ENCODE measurements around the gene AGPAT2. TPM values are rescaled to one million over a fixed set of nuclear protein-coding genes. Genes with fewer than 3 reads are reported as not detected.
"Not testable (repeated sequence)": the region's sequence is repeated elsewhere in the genome, so short reads cannot be mapped to it uniquely, and the experiment has no call there.

The AGPAT2 gene
- total RNA-seq, 1 experiment from 2014 or later, result 30.4 TPM

GRCh38 chr9:136707849-136708517, 20.7 kb upstream of the AGPAT2 start:
- CTCF ChIA-PET, result interaction anchor here (0.6 kb wide), 1 partner anchor 64 kb away, joined by 3 read pairs; no protein-coding TSS in a partner anchor
- Mint-ChIP-seq H3K4me3 (ENCODE audit: unreplicated experiment) (no peak overlapping the region), H3K4me1 (ENCODE audit: insufficient read depth, unreplicated experiment) (no peaks in the 10 kb centered on the region), H3K9me3 (ENCODE audit: unreplicated experiment) (no peaks in the 10 kb centered on the region), H3K36me3 (ENCODE audit: insufficient read depth, unreplicated experiment) (no peaks in the 10 kb centered on the region), H3K27me3 (ENCODE audit: insufficient read depth, unreplicated experiment) (no peaks in the 10 kb centered on the region), H3K27ac (ENCODE audit: low read depth, unreplicated experiment) (no peak overlapping the region)
- POLR2A ChIA-PET, result interaction anchor here (0.8 kb wide), 2 partner anchors 11 to 14 kb away, joined by 3 read pairs; no protein-coding TSS in a partner anchor
- DNase-seq (ENCODE audit: unreplicated experiment), result no peak
- BruUV-seq (replicated peaks), result no TSS peak
- TF ChIP-seq, protein P1, sequence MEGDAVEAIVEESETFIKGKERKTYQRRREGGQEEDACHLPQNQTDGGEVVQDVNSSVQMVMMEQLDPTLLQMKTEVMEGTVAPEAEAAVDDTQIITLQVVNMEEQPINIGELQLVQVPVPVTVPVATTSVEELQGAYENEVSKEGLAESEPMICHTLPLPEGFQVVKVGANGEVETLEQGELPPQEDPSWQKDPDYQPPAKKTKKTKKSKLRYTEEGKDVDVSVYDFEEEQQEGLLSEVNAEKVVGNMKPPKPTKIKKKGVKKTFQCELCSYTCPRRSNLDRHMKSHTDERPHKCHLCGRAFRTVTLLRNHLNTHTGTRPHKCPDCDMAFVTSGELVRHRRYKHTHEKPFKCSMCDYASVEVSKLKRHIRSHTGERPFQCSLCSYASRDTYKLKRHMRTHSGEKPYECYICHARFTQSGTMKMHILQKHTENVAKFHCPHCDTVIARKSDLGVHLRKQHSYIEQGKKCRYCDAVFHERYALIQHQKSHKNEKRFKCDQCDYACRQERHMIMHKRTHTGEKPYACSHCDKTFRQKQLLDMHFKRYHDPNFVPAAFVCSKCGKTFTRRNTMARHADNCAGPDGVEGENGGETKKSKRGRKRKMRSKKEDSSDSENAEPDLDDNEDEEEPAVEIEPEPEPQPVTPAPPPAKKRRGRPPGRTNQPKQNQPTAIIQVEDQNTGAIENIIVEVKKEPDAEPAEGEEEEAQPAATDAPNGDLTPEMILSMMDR (IDR thresholded peaks at IDR 0.05; ENCODE audit: unreplicated experiment), result no peak
- intact Hi-C loops (cut with micrococcal nuclease), result no loop called here

DNA sequence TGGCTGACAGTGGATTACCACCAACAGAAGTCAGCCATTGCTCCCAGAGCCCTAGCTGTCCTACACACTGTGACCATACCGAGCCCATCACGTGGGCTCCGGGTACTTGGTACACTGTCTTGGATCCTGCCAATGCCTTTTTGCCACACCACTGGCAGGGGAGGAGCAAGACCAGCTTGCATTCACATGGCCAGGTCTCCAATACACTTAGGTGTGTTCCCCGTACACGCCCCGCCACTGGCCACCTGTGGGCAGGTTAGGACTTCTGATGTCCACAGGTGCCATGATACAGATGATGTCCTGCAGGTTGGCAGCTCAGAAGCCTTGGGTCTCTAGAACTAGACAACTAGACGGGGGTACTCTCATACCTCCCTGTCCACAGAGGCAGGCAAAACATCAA, 19.8 kb upstream of the AGPAT2 start:
- H3K27me3 Mint-ChIP-seq (ENCODE audit: insufficient read depth, unreplicated experiment), result no peaks in the 10 kb centered on the region
- TF ChIP-seq, protein P1 (IDR thresholded peaks at IDR 0.05; ENCODE audit: unreplicated experiment), result no peak
- ChIA-PET POLR2A (no interaction called here), CTCF (interaction anchor here (0.6 to 1.8 kb wide), 2 partner anchors 13 to 306 kb away, joined by 3 to 6 read pairs; no protein-coding TSS in a partner anchor)
- no TSS peak for BruUV-seq (replicated peaks)
- no peak for DNase-seq (ENCODE audit: unreplicated experiment)
- no peaks in the 10 kb centered on the region for H3K36me3 Mint-ChIP-seq (ENCODE audit: insufficient read depth, unreplicated experiment)
- no peaks in the 10 kb centered on the region for H3K4me1 Mint-ChIP-seq (ENCODE audit: insufficient read depth, unreplicated experiment)
- intact Hi-C loops (cut with micrococcal nuclease), result no loop called here
- H3K9me3 Mint-ChIP-seq (ENCODE audit: unreplicated experiment), result no peaks in the 10 kb centered on the region
- H3K4me3 Mint-ChIP-seq (ENCODE audit: unreplicated experiment), result no peak overlapping the region
- H3K27ac Mint-ChIP-seq (ENCODE audit: low read depth, unreplicated experiment), result no peak overlapping the region

DNA sequence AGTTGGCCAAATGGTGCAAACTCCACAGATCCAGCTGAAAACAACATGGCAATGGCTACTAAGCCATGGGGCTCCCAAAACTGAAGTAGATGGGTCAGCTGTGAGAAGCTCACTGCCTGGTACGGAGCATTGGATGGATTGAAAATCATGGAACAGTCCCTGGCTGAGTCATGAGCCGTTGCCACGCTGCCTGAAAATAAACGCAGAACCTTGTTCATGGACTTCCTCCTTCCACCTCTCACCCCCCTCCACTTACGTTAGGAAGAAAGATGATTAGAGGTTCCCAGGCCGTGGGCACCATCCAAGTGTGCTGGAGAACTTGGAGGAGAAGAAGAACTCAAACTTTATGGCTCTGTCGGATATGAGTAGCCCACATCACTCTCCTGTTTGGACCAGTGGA, 18.3 kb upstream of the AGPAT2 start:
- ChIA-PET POLR2A (no interaction called here), CTCF (interaction anchor here (1.0 to 1.8 kb wide), 2 partner anchors 12 to 71 kb away, joined by 3 to 6 read pairs; no protein-coding TSS in a partner anchor)
- Mint-ChIP-seq H3K27me3 (ENCODE audit: insufficient read depth, unreplicated experiment) (no peaks in the 10 kb centered on the region), H3K9me3 (ENCODE audit: unreplicated experiment) (no peaks in the 10 kb centered on the region), H3K27ac (ENCODE audit: low read depth, unreplicated experiment) (no peak overlapping the region), H3K4me3 (ENCODE audit: unreplicated experiment) (no peak overlapping the region), H3K36me3 (ENCODE audit: insufficient read depth, unreplicated experiment) (no peaks in the 10 kb centered on the region), H3K4me1 (ENCODE audit: insufficient read depth, unreplicated experiment) (no peaks in the 10 kb centered on the region)
- BruUV-seq (replicated peaks), result no TSS peak
- TF ChIP-seq, protein P1 (IDR thresholded peaks at IDR 0.05; ENCODE audit: unreplicated experiment), result no peak
- no peak for DNase-seq (ENCODE audit: unreplicated experiment)
- intact Hi-C loops (cut with micrococcal nuclease), result no loop called here

GRCh38 chr9:136704741-136705140, 17.5 kb upstream of the AGPAT2 start:
- H3K36me3 Mint-ChIP-seq (ENCODE audit: insufficient read depth, unreplicated experiment); H3K4me3 Mint-ChIP-seq (ENCODE audit: unreplicated experiment); H3K27me3 Mint-ChIP-seq (ENCODE audit: insufficient read depth, unreplicated experiment); H3K27ac Mint-ChIP-seq (ENCODE audit: low read depth, unreplicated experiment); H3K9me3 Mint-ChIP-seq (ENCODE audit: unreplicated experiment); CTCF ChIA-PET; intact Hi-C loops (cut with micrococcal nuclease); H3K4me1 Mint-ChIP-seq (ENCODE audit: insufficient read depth, unreplicated experiment); BruUV-seq (replicated peaks); DNase-seq (ENCODE audit: unreplicated experiment): not testable (repeated sequence)
- POLR2A ChIA-PET, result interaction anchor here (1.2 kb wide), 1 partner anchor 22 kb away, joined by 3 read pairs; no protein-coding TSS in a partner anchor

All from MCF 10A (cell line).